HL-60 (cell line): Measurements from ENCODE around the gene FOXK2.

Experiments used
- CTCF ChIP-seq: IDR thresholded peaks from one replicate; pipeline ENCODE4 v1.5.1; 2011; ENCODE audit warnings: low read length, control low read depth, inconsistent platforms; ENCODE audit not compliant: insufficient read depth
- GABPA ChIP-seq: IDR thresholded peaks from 2 replicates; pipeline ENCODE4 v1.6.1; 2012; ENCODE audit warnings: low read depth
- POLR2AphosphoS5 ChIP-seq: IDR thresholded peaks from 2 replicates; pipeline ENCODE4 v1.6.1; 2012; ENCODE audit warnings: low read depth
- REST ChIP-seq: IDR thresholded peaks from 2 replicates; pipeline ENCODE4 v1.6.1; 2012; ENCODE audit warnings: low read depth; ENCODE audit not compliant: insufficient replicate concordance
- SPI1 ChIP-seq: IDR thresholded peaks from 2 replicates; pipeline ENCODE4 v1.6.1; 2012; ENCODE audit warnings: low read depth, mild to moderate bottlenecking, borderline replicate concordance

GRCh38 chr17:82598256-82599119, 79.0 kb downstream of the FOXK2 start:
- no peak for TF ChIP-seq CTCF
- no peak for TF ChIP-seq REST
- 0 out of 2 replicates have a peak, but pooled peaks have one; percentile 15 for TF ChIP-seq POLR2AphosphoS5
- TF ChIP-seq GABPA, result no peak
- no peak for TF ChIP-seq SPI1
